HCT116 (cell line): ENCODE measurements around the gene MAP3K3. TPM values are rescaled to one million over a fixed set of nuclear protein-coding genes. Genes with fewer than 3 reads are reported as not detected.

Experiments used
- ATAC-seq: fragments of 200-7000 bp; cut with Tn5 transposase; 2 replicates; pipeline ENCODE4 v1.9.1; 2020; ENCODE audit warnings: mild to moderate bottlenecking, moderate library complexity
- BruUV-seq: library from RNA; stranded (reverse); fragments of 400-500 nt; replicated peaks from 2 replicates; lab custom pipeline; 2021; lab: Mats Ljungman, UMichigan
- CTCF ChIA-PET: fragments of 300-600 bp; sonication (Branson Sonifier 250); formaldehyde crosslinking; loops from one replicate; lab custom pipeline; 2021; ENCODE audit warnings: antibody characterized with exemption; lab: Charles Lee
- POLR2A ChIA-PET: fragments of 300-600, 350-600 bp; sonication (Branson Sonifier 250); formaldehyde crosslinking; loops from one replicate; lab custom pipeline; 2021; ENCODE audit warnings: antibody characterized with exemption; lab: Charles Lee
- RAD21 ChIA-PET, 2 experiments: fragments of 300-600 bp; sonication (Branson Sonifier 250); formaldehyde crosslinking; loops; one replicate each; lab custom pipeline; 2023; ENCODE audit warnings: low total read pairs in 2 of 2; ENCODE audit not compliant: uncharacterized antibody in 2 of 2, unreplicated experiment in 2 of 2, low non-redundant PET in 1 of 2; lab: Charles Lee
- DNase-seq: peaks from one replicate; pipeline ENCODE4 v3.0.0-alpha.2; 2010; ENCODE audit warnings: low read depth, low spot score
- H2AFZ ChIP-seq: fragments of 200-600 bp; shearing (Covaris generic), sonication (generic); 2 replicates; pipeline ENCODE4 v1.6.1; 2017; ENCODE audit warnings: low read depth, mixed run types, mixed read lengths, antibody characterized with exemption, low read length; ENCODE audit not compliant: poor library complexity, severe bottlenecking
- H3K27ac ChIP-seq: 2 replicates; pipeline ENCODE4 v1.5.1; 2012; ENCODE audit warnings: low read depth, low read length
- H3K27me3 ChIP-seq: fragments of 200-600 bp; sonication (generic); 2 replicates; pipeline ENCODE4 v1.6.1; 2016; ENCODE audit warnings: mixed run types, low read length, mixed read lengths; ENCODE audit not compliant: insufficient read depth
- H3K36me3 ChIP-seq, 2 experiments: fragments of 200-500 bp in 1 of 2; fragments of 200-600 bp in 1 of 2; sonication (Bioruptor generic) in 1 of 2; sonication (generic) in 1 of 2; 2 replicates each; pipeline versions ENCODE4 v1.5.1 to v1.6.1; 2014 to 2016; ENCODE audit warnings: low read length in 2 of 2, inconsistent platforms in 1 of 2, mixed read lengths in 1 of 2, mixed run types in 1 of 2; ENCODE audit not compliant: insufficient read depth in 2 of 2, control insufficient read depth in 1 of 2
- H3K4me1 ChIP-seq, 2 experiments: fragments of 200-600 bp in 1 of 2; sonication (generic) in 1 of 2; 2 replicates each; pipeline versions ENCODE4 v1.5.1 to v1.6.1; 2012 to 2017; ENCODE audit warnings: low read length in 2 of 2, inconsistent platforms in 1 of 2, mild to moderate bottlenecking in 1 of 2, mixed read lengths in 1 of 2, mixed run types in 1 of 2, moderate library complexity in 1 of 2; ENCODE audit not compliant: insufficient read depth in 2 of 2, control insufficient read depth in 1 of 2
- H3K4me2 ChIP-seq: fragments of 200-600 bp; sonication (generic); 2 replicates; pipeline ENCODE4 v1.6.1; 2017; ENCODE audit warnings: mixed run types, low read length, mixed read lengths
- H3K4me3 ChIP-seq, 2 experiments: fragments of 200-600 bp in 1 of 2; sonication (generic) in 1 of 2; replicated peaks in 1 of 2; 2 replicates each; pipeline ENCODE4 v1.5.1; 2011 to 2016; ENCODE audit warnings: low read length in 2 of 2, control low read depth in 1 of 2, low read depth in 1 of 2, mild to moderate bottlenecking in 1 of 2, mixed read lengths in 1 of 2, mixed run types in 1 of 2
- H3K79me2 ChIP-seq: fragments of 200-600 bp; sonication (generic); 2 replicates; pipeline ENCODE4 v1.6.1; 2017; ENCODE audit warnings: mild to moderate bottlenecking, mixed run types, low read length, moderate library complexity, mixed read lengths; ENCODE audit not compliant: insufficient read depth
- H3K9ac ChIP-seq: fragments of 200-600 bp; sonication (generic); 2 replicates; pipeline ENCODE4 v1.6.1; 2016; ENCODE audit warnings: low read length, mixed read lengths
- H3K9me2 ChIP-seq: fragments of 200-600 bp; sonication (generic), shearing (Covaris generic); 2 replicates; pipeline ENCODE4 v1.6.1; 2017; ENCODE audit warnings: mixed run types, mild to moderate bottlenecking, moderate library complexity; ENCODE audit not compliant: insufficient read depth
- H3K9me3 ChIP-seq, 2 experiments: fragments of 200-500 bp in 1 of 2; fragments of 200-600 bp in 1 of 2; sonication (Bioruptor generic) in 1 of 2; sonication (generic) in 1 of 2; 2 replicates each; pipeline ENCODE4 v1.6.1; 2014 to 2017; ENCODE audit warnings: low read length in 2 of 2, mixed read lengths in 2 of 2, inconsistent platforms in 1 of 2, low read depth in 1 of 2, mild to moderate bottlenecking in 1 of 2, mixed run types in 1 of 2, moderate library complexity in 1 of 2; ENCODE audit not compliant: control insufficient read depth in 1 of 2, insufficient read depth in 1 of 2
- H4K20me1 ChIP-seq: fragments of 200-600 bp; sonication (generic), shearing (Covaris generic); 2 replicates; pipeline ENCODE4 v1.6.1; 2017; ENCODE audit warnings: mixed run types, mild to moderate bottlenecking, moderate library complexity; ENCODE audit not compliant: insufficient read depth
- CBX3 ChIP-seq: IDR thresholded peaks from 2 replicates; pipeline ENCODE4 v1.6.1; 2012; ENCODE audit warnings: low read depth
- CEBPB ChIP-seq: IDR thresholded peaks from 2 replicates; pipeline ENCODE4 v1.6.1; 2012; ENCODE audit warnings: low read depth
- ELF1 ChIP-seq: IDR thresholded peaks from 2 replicates; pipeline ENCODE4 v1.6.1; 2012; ENCODE audit warnings: low read depth, borderline replicate concordance
- EZH2 ChIP-seq: fragments of 200-600 bp; sonication (generic); IDR thresholded peaks from 2 replicates; pipeline ENCODE4 v1.6.1; 2017; ENCODE audit warnings: antibody characterized with exemption, mixed run types
- FOSL1 ChIP-seq: IDR thresholded peaks from 2 replicates; pipeline ENCODE4 v1.6.1; 2012; ENCODE audit warnings: low read depth
- MAX ChIP-seq: IDR thresholded peaks from 2 replicates; pipeline ENCODE4 v1.6.1; 2012
- POLR2A ChIP-seq: IDR thresholded peaks from 2 replicates; pipeline ENCODE4 v1.7.0; 2011; ENCODE audit warnings: borderline replicate concordance; ENCODE audit not compliant: insufficient read depth, insufficient read length; ENCODE audit errors: extremely low read depth
- POLR2AphosphoS5 ChIP-seq: IDR thresholded peaks from 2 replicates; pipeline ENCODE4 v1.6.1; 2011; ENCODE audit warnings: mild to moderate bottlenecking, low read depth, low read length, moderate library complexity
- RAD21 ChIP-seq: IDR thresholded peaks from 2 replicates; pipeline ENCODE4 v1.6.1; 2012; ENCODE audit warnings: low read depth, mild to moderate bottlenecking
- SRF ChIP-seq: IDR thresholded peaks from 2 replicates; pipeline ENCODE4 v1.6.1; 2012; ENCODE audit warnings: low read depth
- YY1 ChIP-seq: IDR thresholded peaks from 2 replicates; pipeline ENCODE4 v1.6.1; 2011; ENCODE audit warnings: low read length, low read depth, moderate library complexity, mild to moderate bottlenecking; ENCODE audit not compliant: insufficient replicate concordance; ENCODE audit errors: extremely low read depth
- ZFX ChIP-seq: fragments of 450-650 bp; IDR thresholded peaks from 2 replicates; pipeline ENCODE4 v1.6.1; 2017
- ZNF274 ChIP-seq: fragments of 200-500 bp; sonication (Bioruptor generic); IDR thresholded peaks from 2 replicates; pipeline ENCODE4 v1.6.1; 2014; ENCODE audit warnings: mild to moderate bottlenecking, low read depth, low read length, inconsistent platforms
- intact Hi-C: fragments of 100-400 bp; cut with micrococcal nuclease; formaldehyde crosslinking; loops from 2 replicates; pipeline ENCODE4 v1.10.0; 2022
- total RNA-seq: library from RNA; stranded (reverse); gene quantifications from one replicate; pipeline ENCODE4 v1.2.1, GENCODE V29; 2021; ENCODE audit not compliant: unreplicated experiment
- TF ChIP-seq, protein P1 (sequence below): IDR thresholded peaks from 2 replicates; pipeline ENCODE4 v1.6.1; 2011; ENCODE audit warnings: mild to moderate bottlenecking, low read length, moderate library complexity; ENCODE audit not compliant: insufficient replicate concordance; ENCODE audit errors: extremely low read depth
- TF ChIP-seq, protein P2 (sequence below): IDR thresholded peaks from 2 replicates; pipeline ENCODE4 v1.6.1; 2012; ENCODE audit warnings: low read depth

Gene MAP3K3
- total RNA-seq, 1 experiment from 2014 or later, result 18.5 TPM

GRCh38 chr17:63647936-63648335 lies 25.7 kb downstream of the MAP3K3 start:
- CTCF ChIA-PET, result no interaction called here
- Histone ChIP-seq H3K9me2 (no peaks in the 10 kb centered on the region), H3K9me3 (no peaks in the 10 kb centered on the region), H3K27ac (no peak overlapping the region), H3K79me2 (no peaks in the 10 kb centered on the region), H4K20me1 (no peaks in the 10 kb centered on the region), H3K9ac (no peak overlapping the region), H3K36me3 (no peaks in the 10 kb centered on the region), H3K4me1 (peaks cover 8 to 13% of the 10 kb centered on the region in 2 experiments; a peak in 3 of 4 replicates), H3K27me3 (no peaks in the 10 kb centered on the region), H2AFZ (no peak overlapping the region), H3K4me2 (no peak overlapping the region), H3K4me3 (no peak overlapping the region)
- DNase-seq (no peak), ATAC-seq (no peak)
- TF ChIP-seq FOSL1 (no peak), ELF1 (no peak), MAX (no peak), POLR2A (no peak), ZFX (no peak), CEBPB (no peak), EZH2 (no peak), YY1 (no peak), POLR2AphosphoS5 (no peak), RAD21 (no peak), CBX3 (no peak)
- no TSS peak for BruUV-seq
- intact Hi-C loops, result no loop called here
- POLR2A ChIA-PET, result no interaction called here
- RAD21 ChIA-PET, result no interaction called here

- Histone ChIP-seq H3K79me2 (no peaks in the 10 kb centered on the region), H2AFZ (no peak overlapping the region), H3K27ac (no peak overlapping the region), H3K4me3 (no peak overlapping the region), H3K9ac (no peak overlapping the region), H3K36me3 (0 out of 4 replicates have a peak, but pooled peaks cover 0 to 5% of the 10 kb centered on the region in 2 experiments), H3K9me3 (no peaks in the 10 kb centered on the region), H4K20me1 (no peaks in the 10 kb centered on the region), H3K4me2 (no peak overlapping the region), H3K27me3 (no peaks in the 10 kb centered on the region), H3K4me1 (peaks cover 8 to 13% of the 10 kb centered on the region in 2 experiments; a peak in 3 of 4 replicates), H3K9me2 (no peaks in the 10 kb centered on the region)
- ChIA-PET CTCF (no interaction called here), POLR2A (no interaction called here), RAD21 (no interaction called here)
- DNase-seq (no peak), ATAC-seq (no peak)
- intact Hi-C loops, result no loop called here
- BruUV-seq, result no TSS peak
- TF ChIP-seq, protein P1, sequence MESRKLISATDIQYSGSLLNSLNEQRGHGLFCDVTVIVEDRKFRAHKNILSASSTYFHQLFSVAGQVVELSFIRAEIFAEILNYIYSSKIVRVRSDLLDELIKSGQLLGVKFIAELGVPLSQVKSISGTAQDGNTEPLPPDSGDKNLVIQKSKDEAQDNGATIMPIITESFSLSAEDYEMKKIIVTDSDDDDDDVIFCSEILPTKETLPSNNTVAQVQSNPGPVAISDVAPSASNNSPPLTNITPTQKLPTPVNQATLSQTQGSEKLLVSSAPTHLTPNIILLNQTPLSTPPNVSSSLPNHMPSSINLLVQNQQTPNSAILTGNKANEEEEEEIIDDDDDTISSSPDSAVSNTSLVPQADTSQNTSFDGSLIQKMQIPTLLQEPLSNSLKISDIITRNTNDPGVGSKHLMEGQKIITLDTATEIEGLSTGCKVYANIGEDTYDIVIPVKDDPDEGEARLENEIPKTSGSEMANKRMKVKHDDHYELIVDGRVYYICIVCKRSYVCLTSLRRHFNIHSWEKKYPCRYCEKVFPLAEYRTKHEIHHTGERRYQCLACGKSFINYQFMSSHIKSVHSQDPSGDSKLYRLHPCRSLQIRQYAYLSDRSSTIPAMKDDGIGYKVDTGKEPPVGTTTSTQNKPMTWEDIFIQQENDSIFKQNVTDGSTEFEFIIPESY, result no peak
- TF ChIP-seq CEBPB (no peak), MAX (no peak), CBX3 (no peak), POLR2A (no peak), ZNF274 (no peak), SRF (no peak), YY1 (no peak), EZH2 (no peak)
- TF ChIP-seq, protein P2, sequence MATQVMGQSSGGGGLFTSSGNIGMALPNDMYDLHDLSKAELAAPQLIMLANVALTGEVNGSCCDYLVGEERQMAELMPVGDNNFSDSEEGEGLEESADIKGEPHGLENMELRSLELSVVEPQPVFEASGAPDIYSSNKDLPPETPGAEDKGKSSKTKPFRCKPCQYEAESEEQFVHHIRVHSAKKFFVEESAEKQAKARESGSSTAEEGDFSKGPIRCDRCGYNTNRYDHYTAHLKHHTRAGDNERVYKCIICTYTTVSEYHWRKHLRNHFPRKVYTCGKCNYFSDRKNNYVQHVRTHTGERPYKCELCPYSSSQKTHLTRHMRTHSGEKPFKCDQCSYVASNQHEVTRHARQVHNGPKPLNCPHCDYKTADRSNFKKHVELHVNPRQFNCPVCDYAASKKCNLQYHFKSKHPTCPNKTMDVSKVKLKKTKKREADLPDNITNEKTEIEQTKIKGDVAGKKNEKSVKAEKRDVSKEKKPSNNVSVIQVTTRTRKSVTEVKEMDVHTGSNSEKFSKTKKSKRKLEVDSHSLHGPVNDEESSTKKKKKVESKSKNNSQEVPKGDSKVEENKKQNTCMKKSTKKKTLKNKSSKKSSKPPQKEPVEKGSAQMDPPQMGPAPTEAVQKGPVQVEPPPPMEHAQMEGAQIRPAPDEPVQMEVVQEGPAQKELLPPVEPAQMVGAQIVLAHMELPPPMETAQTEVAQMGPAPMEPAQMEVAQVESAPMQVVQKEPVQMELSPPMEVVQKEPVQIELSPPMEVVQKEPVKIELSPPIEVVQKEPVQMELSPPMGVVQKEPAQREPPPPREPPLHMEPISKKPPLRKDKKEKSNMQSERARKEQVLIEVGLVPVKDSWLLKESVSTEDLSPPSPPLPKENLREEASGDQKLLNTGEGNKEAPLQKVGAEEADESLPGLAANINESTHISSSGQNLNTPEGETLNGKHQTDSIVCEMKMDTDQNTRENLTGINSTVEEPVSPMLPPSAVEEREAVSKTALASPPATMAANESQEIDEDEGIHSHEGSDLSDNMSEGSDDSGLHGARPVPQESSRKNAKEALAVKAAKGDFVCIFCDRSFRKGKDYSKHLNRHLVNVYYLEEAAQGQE, result no peak
These were observed 27.6 kb downstream of the MAP3K3 start for GRCh38 chr17:63649813-63650212.
